GM12878 (cell line): ENCODE data around the gene PPM1D. TPM values are rescaled to one million over a fixed set of nuclear protein-coding genes. Genes with fewer than 3 reads are reported as not detected.

Source experiments
- ATF3 ChIP-seq: IDR thresholded peaks from 2 replicates; pipeline ENCODE4 v1.6.1; 2011; ENCODE audit warnings: low read depth, mild to moderate bottlenecking, low read length, moderate library complexity, borderline replicate concordance; ENCODE audit errors: extremely low read depth
- BCL11A ChIP-seq: IDR thresholded peaks from 2 replicates; pipeline ENCODE4 v1.6.1; 2011; ENCODE audit warnings: low read depth, low read length
- CEBPZ ChIP-seq: fragments of 150-350 bp; IDR thresholded peaks from 2 replicates; pipeline ENCODE4 v1.6.1; 2016; ENCODE audit warnings: low read depth, low read length
- CREM ChIP-seq: IDR thresholded peaks from 2 replicates; pipeline ENCODE4 v1.6.1; 2014; ENCODE audit warnings: antibody characterized with exemption, low read depth
- E4F1 ChIP-seq: fragments of 450-650 bp; IDR thresholded peaks from 2 replicates; pipeline ENCODE4 v1.6.1; 2018; ENCODE audit warnings: borderline replicate concordance, mild to moderate bottlenecking; ENCODE audit not compliant: partially characterized antibody
- ELK1 ChIP-seq: IDR thresholded peaks from 2 replicates; pipeline ENCODE4 v1.6.1; 2012; ENCODE audit warnings: low read depth, low read length, improper control_type of control experiment
- IKZF1 ChIP-seq: fragments of 450-650 bp; conservative IDR thresholded peaks from 2 replicates; pipeline ENCODE4 v1.6.1; 2017; ENCODE audit warnings: antibody characterized with exemption, mild to moderate bottlenecking
- LARP7 ChIP-seq: fragments of 450-650 bp; IDR thresholded peaks from 2 replicates; pipeline ENCODE4 v1.6.1; 2017; ENCODE audit warnings: mild to moderate bottlenecking
- MTA3 ChIP-seq: IDR thresholded peaks from 2 replicates; pipeline ENCODE4 v1.6.1; 2012; ENCODE audit warnings: low read length, inconsistent platforms, borderline replicate concordance
- MXI1 ChIP-seq: fragments of 150-350 bp; IDR thresholded peaks from 2 replicates; pipeline ENCODE4 v1.6.1; 2011; ENCODE audit warnings: low read depth, mild to moderate bottlenecking, inconsistent platforms, low read length, improper control_type of control experiment
- RELA ChIP-seq: fragments of 450-650 bp; IDR thresholded peaks from 2 replicates; pipeline ENCODE4 v1.8.0; 2014; ENCODE audit warnings: borderline replicate concordance; ENCODE audit not compliant: partially characterized antibody
- SUPT20H ChIP-seq: IDR thresholded peaks from 2 replicates; pipeline ENCODE4 v1.6.1; 2011; ENCODE audit warnings: low read depth, mild to moderate bottlenecking, low read length, moderate library complexity, borderline replicate concordance; ENCODE audit not compliant: control insufficient read depth
- TCF7 ChIP-seq: IDR thresholded peaks from 2 replicates; pipeline ENCODE4 v1.6.1; 2014; ENCODE audit warnings: antibody characterized with exemption, borderline replicate concordance
- ZNF24 ChIP-seq: fragments of 450-650 bp; IDR thresholded peaks from 2 replicates; pipeline ENCODE4 v1.6.1; 2017; ENCODE audit warnings: antibody characterized with exemption, mild to moderate bottlenecking
- polyA plus RNA-seq, 11 experiments: library from polyadenylated mRNA; depleted of rRNA in 4 of 11; unstranded in 6 of 11; stranded (reverse) in 5 of 11; fragments of >200 nt; fragmentation: Nextera tagmentation in 4 of 11; fragmentation: Illumina TruSeq in 1 of 11; extraction: Ambion mirVana in 4 of 11; extraction: Trizol in 1 of 11; gene quantifications; 1 replicate in 1 of 11; 2 replicates in 10 of 11; pipeline versions ENCODE4 v1.2.1 to v1.2.3, GENCODE V29; 2011 to 2016; ENCODE audit warnings: inconsistent platforms in 2 of 11, missing spikeins in 2 of 11, low read depth in 1 of 11
- total RNA-seq, 4 experiments: library from RNA; depleted of rRNA in 3 of 4; stranded (reverse); fragments of >200 nt in 3 of 4; fragmentation: Illumina TruSeq in 1 of 4; extraction: Trizol in 1 of 4; gene quantifications; 2 replicates each; pipeline versions ENCODE4 v1.2.1 to v1.2.3, GENCODE V29; 2013 to 2021
- TF ChIP-seq, protein P1 (sequence below): IDR thresholded peaks from 2 replicates; pipeline ENCODE4 v1.6.1; 2012; ENCODE audit warnings: low read length, inconsistent platforms

The PPM1D gene
- total and polyA plus RNA-seq, 10 of the 15 experiments (the other 5 are each of a cell fraction or from before 2014, with no cell fraction given), result 1.9 to 20.8 (median 10.7) TPM

- TF ChIP-seq E4F1, result no peak
- no peak for TF ChIP-seq ATF3
- no peak for TF ChIP-seq IKZF1
- TF ChIP-seq SUPT20H, result no peak
- no peak for TF ChIP-seq MTA3
- no peak for TF ChIP-seq ZNF24
- TF ChIP-seq, protein P1, sequence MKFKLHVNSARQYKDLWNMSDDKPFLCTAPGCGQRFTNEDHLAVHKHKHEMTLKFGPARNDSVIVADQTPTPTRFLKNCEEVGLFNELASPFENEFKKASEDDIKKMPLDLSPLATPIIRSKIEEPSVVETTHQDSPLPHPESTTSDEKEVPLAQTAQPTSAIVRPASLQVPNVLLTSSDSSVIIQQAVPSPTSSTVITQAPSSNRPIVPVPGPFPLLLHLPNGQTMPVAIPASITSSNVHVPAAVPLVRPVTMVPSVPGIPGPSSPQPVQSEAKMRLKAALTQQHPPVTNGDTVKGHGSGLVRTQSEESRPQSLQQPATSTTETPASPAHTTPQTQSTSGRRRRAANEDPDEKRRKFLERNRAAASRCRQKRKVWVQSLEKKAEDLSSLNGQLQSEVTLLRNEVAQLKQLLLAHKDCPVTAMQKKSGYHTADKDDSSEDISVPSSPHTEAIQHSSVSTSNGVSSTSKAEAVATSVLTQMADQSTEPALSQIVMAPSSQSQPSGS, result 0 out of 2 replicates have a peak, but pooled peaks have one; percentile 14
- TF ChIP-seq CEBPZ, result no peak; the same call in 1 of the 2 replicates
- no peak for TF ChIP-seq MXI1
- TF ChIP-seq BCL11A, result no peak
- TF ChIP-seq LARP7, result no peak
- no peak for TF ChIP-seq CREM
- TF ChIP-seq RELA, result no peak
- TF ChIP-seq ELK1, result no peak
- no peak for TF ChIP-seq TCF7
These were observed 41.8 kb downstream of the PPM1D start (continued) for GRCh38 chr17:60641810-60642220.
